ENCODE data around the gene SELENOV. TPM values are rescaled to one million over a fixed set of nuclear protein-coding genes. Genes with fewer than 3 reads are reported as not detected.
A peak's percentile ranks its signal among the peaks of the same experiment; 100 is the strongest.

The SELENOV gene
- total and polyA plus RNA-seq, 9 of the 15 experiments (the other 6 are each of a cell fraction or from before 2014, with no cell fraction given) = 0.04 to 0.09 (median 0.06) TPM; not detected in 4

DNA sequence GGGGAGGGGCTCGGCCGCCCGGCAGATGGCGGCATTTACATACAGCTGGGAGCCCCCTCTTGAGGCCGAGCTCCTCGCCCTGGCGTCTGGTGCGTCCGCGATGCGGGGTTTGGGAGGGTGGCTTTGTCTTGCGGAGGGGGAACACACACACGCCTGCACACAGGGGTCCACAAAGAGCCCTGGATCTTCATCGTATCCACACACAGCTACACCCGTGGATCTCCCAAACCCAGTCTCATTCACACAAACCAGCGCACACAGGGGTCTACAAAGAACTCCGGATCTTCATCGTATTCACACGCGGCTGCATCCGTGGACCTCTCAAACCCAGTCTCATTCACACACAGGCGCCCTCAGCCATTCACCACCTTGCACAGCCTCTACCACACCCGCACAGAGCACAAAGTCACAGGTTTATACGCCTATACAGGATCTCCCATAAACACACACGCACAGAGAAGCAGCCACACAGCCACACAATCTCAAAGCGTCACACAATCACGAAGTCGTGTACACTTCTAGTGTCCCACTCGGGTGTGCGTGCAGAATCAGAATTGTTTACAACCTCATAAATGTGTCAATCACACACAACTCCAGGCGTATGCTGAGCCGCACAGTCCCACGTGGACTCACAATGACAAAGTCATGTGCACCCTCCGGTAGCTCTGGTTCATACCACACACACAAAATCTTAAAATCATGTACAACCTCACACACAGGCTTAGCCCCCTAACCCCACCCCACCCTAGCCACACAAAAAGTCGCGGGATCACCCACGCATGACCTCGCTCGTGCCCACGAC, 16.7 kb upstream of the SELENOV start (continued):
- TF ChIP-seq ZNF311 (CRISPR knock-in tag; IDR thresholded peaks at IDR 0.05) (no peak), PTTG1 (tag; IDR thresholded peaks at IDR 0.05; ENCODE audit: low read depth) (no peak), ZNF282 (CRISPR knock-in tag; IDR thresholded peaks at IDR 0.05) (no peak), ZC3H8 (IDR thresholded peaks at IDR 0.05) (no peak), CBX2 (IDR thresholded peaks at IDR 0.05; ENCODE audit: insufficient read depth, low read length, poor library complexity, severe bottlenecking) (no peak), CBX3 (IDR thresholded peaks at IDR 0.05; ENCODE audit: borderline replicate concordance in 1 of 2, low read length in 2 of 2) (no peak), STAT5A (IDR thresholded peaks at IDR 0.05; ENCODE audit: borderline replicate concordance, low read length) (no peak), POLR2AphosphoS2 (IDR thresholded peaks at IDR 0.05; ENCODE audit: low read length) (no peak), GATAD2A (IDR thresholded peaks at IDR 0.05) (0 out of 2 replicates have a peak, but pooled peaks have one; percentile 55), KDM5B (IDR thresholded peaks at IDR 0.05; ENCODE audit: insufficient replicate concordance, low read depth, low read length) (no peak), BCL6 (CRISPR knock-in tag; IDR thresholded peaks at IDR 0.05) (no peak), ASH1L (IDR thresholded peaks at IDR 0.05; ENCODE audit: borderline replicate concordance, low read depth, partially characterized antibody) (no peak), ZNF707 (CRISPR knock-in tag; conservative IDR thresholded peaks at IDR 0.05) (no peak), STAT5B (CRISPR knock-in tag; IDR thresholded peaks at IDR 0.05) (no peak), ZNF57 (CRISPR knock-in tag; IDR thresholded peaks at IDR 0.05) (no peak), POLR2A (conservative IDR thresholded peaks at IDR 0.05) (no peak), ESRRA (IDR thresholded peaks at IDR 0.05; ENCODE audit: borderline replicate concordance, low read depth) (no peak), ZBED1 (IDR thresholded peaks at IDR 0.05) (no peak)
- TF ChIP-seq, protein P1, sequence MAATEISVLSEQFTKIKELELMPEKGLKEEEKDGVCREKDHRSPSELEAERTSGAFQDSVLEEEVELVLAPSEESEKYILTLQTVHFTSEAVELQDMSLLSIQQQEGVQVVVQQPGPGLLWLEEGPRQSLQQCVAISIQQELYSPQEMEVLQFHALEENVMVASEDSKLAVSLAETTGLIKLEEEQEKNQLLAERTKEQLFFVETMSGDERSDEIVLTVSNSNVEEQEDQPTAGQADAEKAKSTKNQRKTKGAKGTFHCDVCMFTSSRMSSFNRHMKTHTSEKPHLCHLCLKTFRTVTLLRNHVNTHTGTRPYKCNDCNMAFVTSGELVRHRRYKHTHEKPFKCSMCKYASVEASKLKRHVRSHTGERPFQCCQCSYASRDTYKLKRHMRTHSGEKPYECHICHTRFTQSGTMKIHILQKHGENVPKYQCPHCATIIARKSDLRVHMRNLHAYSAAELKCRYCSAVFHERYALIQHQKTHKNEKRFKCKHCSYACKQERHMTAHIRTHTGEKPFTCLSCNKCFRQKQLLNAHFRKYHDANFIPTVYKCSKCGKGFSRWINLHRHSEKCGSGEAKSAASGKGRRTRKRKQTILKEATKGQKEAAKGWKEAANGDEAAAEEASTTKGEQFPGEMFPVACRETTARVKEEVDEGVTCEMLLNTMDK (IDR thresholded peaks at IDR 0.05; ENCODE audit: borderline replicate concordance, insufficient read depth, low read depth, low read length, poor library complexity, severe bottlenecking) = peak; percentile 48
- TF ChIP-seq, protein P2, sequence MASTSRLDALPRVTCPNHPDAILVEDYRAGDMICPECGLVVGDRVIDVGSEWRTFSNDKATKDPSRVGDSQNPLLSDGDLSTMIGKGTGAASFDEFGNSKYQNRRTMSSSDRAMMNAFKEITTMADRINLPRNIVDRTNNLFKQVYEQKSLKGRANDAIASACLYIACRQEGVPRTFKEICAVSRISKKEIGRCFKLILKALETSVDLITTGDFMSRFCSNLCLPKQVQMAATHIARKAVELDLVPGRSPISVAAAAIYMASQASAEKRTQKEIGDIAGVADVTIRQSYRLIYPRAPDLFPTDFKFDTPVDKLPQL (IDR thresholded peaks at IDR 0.05; ENCODE audit: extremely low read depth, insufficient read length) = no peak
- TF ChIP-seq, protein P3, sequence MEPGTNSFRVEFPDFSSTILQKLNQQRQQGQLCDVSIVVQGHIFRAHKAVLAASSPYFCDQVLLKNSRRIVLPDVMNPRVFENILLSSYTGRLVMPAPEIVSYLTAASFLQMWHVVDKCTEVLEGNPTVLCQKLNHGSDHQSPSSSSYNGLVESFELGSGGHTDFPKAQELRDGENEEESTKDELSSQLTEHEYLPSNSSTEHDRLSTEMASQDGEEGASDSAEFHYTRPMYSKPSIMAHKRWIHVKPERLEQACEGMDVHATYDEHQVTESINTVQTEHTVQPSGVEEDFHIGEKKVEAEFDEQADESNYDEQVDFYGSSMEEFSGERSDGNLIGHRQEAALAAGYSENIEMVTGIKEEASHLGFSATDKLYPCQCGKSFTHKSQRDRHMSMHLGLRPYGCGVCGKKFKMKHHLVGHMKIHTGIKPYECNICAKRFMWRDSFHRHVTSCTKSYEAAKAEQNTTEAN (CRISPR knock-in tag; IDR thresholded peaks at IDR 0.05) = no peak
- TF ChIP-seq, protein P4, sequence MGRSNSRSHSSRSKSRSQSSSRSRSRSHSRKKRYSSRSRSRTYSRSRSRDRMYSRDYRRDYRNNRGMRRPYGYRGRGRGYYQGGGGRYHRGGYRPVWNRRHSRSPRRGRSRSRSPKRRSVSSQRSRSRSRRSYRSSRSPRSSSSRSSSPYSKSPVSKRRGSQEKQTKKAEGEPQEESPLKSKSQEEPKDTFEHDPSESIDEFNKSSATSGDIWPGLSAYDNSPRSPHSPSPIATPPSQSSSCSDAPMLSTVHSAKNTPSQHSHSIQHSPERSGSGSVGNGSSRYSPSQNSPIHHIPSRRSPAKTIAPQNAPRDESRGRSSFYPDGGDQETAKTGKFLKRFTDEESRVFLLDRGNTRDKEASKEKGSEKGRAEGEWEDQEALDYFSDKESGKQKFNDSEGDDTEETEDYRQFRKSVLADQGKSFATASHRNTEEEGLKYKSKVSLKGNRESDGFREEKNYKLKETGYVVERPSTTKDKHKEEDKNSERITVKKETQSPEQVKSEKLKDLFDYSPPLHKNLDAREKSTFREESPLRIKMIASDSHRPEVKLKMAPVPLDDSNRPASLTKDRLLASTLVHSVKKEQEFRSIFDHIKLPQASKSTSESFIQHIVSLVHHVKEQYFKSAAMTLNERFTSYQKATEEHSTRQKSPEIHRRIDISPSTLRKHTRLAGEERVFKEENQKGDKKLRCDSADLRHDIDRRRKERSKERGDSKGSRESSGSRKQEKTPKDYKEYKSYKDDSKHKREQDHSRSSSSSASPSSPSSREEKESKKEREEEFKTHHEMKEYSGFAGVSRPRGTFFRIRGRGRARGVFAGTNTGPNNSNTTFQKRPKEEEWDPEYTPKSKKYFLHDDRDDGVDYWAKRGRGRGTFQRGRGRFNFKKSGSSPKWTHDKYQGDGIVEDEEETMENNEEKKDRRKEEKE (IDR thresholded peaks at IDR 0.05; ENCODE audit: borderline replicate concordance in 1 of 2, control insufficient read depth in 1 of 2, low read depth in 2 of 2, low read length in 1 of 2) = no peak

Data from K562 (cell line).